ENCODE measurements around the gene OR9K2.
"Not testable (repeated sequence)": the region's sequence is repeated elsewhere in the genome, so short reads cannot be mapped to it uniquely, and the experiment has no call there.

Gene OR9K2

DNA sequence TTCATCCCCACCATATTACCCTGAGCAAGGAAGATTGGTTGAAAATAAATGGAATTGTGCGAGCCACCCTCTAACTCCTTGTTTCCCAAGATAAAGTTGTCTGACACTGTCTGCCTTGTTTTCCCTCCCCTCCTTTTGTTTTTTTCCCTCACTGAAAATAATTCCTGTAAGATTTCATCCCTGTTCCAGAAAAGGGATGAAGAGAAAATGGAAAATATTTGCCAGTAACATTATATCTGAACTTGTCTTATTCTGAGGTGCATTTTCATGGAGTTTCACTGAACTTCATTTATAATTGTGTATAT is 17.3 kb downstream of the OR9K2 start:
- no peak for DNase-seq (ENCODE audit: low read depth)
- TF ChIP-seq, protein P1, sequence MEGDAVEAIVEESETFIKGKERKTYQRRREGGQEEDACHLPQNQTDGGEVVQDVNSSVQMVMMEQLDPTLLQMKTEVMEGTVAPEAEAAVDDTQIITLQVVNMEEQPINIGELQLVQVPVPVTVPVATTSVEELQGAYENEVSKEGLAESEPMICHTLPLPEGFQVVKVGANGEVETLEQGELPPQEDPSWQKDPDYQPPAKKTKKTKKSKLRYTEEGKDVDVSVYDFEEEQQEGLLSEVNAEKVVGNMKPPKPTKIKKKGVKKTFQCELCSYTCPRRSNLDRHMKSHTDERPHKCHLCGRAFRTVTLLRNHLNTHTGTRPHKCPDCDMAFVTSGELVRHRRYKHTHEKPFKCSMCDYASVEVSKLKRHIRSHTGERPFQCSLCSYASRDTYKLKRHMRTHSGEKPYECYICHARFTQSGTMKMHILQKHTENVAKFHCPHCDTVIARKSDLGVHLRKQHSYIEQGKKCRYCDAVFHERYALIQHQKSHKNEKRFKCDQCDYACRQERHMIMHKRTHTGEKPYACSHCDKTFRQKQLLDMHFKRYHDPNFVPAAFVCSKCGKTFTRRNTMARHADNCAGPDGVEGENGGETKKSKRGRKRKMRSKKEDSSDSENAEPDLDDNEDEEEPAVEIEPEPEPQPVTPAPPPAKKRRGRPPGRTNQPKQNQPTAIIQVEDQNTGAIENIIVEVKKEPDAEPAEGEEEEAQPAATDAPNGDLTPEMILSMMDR (IDR thresholded peaks at IDR 0.05; ENCODE audit: control insufficient read depth, insufficient read depth, low read depth, low read length, missing control alignments), result no peak
- no peak overlapping the region for H3K4me3 ChIP-seq (ENCODE audit: control insufficient read depth, low read depth, low read length)

DNA sequence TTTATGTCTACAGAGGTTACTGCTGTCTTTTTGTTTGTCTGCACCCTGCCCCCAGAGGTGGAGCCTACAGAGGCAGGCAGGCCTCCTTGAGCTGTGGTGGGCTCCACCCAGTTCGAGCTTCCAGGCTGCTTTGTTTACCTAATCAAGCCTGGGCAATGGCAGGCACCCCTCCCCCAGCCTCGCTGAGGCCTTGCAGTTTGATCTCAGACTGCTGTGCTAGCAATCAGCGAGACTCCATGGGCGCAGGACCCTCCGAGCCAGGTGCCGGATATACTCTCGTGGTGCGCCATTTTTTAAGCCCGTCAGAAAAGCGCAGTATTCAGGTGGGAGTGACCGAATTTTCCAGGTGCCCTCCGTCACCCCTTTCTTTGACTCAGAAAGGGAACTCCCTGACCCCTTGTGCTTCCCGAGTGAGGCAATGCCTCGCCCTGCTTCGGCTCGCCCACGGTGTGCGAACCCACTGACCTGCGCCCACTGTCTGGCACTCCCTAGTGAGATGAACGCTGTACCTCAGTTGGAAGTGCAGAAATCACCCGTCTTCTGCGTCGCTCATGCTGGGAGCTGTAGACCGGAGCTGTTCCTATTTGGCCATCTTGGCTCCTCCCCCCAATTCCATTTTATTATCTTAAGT is 40.9 kb downstream of the OR9K2 start:
- not testable (repeated sequence) for DNase-seq (ENCODE audit: low read depth); H3K4me3 ChIP-seq (ENCODE audit: control insufficient read depth, low read depth, low read length)

DNA sequence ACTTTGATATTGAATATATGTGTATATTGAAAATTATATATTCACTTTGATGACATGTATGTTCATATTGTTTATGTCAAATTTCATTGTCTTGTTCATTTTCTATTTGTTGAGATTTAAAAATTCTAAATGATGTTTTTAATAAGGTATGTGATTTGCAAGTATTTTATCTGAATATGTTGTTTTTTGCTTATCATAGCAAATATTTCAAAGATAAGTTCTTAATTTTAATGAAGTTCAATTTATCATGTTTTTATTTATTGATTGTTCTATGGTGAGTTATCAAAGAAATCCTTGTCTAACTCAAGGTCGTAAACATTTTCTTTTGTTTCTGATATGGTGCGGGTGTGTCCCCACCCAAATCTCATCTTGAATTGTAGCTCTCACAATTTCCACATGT is 45.2 kb downstream of the OR9K2 start:
- no peak overlapping the region for H3K4me3 ChIP-seq (ENCODE audit: control insufficient read depth, low read depth, low read length)
- DNase-seq (ENCODE audit: low read depth), result no peak
- TF ChIP-seq, protein P1 (IDR thresholded peaks at IDR 0.05; ENCODE audit: control insufficient read depth, insufficient read depth, low read depth, low read length, missing control alignments), result no peak

DNA sequence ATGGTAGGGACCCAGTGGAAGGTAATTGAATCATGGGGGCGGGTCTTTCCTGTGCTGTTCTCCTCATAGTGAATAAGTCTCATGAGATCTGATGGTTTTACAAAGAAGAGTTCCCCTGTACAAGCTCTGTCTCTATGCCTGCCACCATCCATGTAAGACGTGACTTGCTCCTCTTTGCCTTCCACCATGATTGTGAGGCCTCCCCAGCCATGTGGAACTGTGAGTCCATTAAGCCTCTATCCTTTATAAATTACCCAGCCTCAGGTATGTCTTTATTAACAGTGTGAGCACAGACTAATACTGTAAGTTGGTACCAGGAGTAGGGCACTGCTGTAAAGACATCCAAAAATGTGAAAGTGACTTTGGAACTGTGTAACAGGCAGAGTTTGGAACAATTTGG is 45.6 kb downstream of the OR9K2 start:
- not testable (repeated sequence) for DNase-seq (ENCODE audit: low read depth); H3K4me3 ChIP-seq (ENCODE audit: control insufficient read depth, low read depth, low read length)

DNA sequence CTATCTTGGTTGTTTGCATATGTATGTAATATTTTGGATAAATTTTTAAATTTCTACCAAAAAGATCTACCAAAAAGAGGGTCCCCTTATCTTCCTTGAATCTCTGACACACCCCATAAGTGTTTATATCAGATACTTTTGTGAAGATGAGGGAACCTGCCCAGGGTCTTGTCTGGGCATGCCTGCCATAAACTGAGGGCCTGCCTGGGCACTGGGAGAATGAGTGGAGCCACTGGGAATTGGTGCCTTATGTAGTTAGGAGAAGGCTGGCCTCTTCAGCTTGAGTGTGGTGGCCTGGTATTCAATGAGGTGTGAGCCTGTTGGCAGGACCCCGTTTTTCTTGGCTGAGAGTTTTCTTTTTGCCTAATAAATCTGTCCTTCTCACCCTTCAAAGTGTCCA is 46.5 kb downstream of the OR9K2 start:
- TF ChIP-seq, protein P1 (IDR thresholded peaks at IDR 0.05; ENCODE audit: control insufficient read depth, insufficient read depth, low read depth, low read length, missing control alignments), result no peak
- no peak for DNase-seq (ENCODE audit: low read depth)
- no peak overlapping the region for H3K4me3 ChIP-seq (ENCODE audit: control insufficient read depth, low read depth, low read length)

DNA sequence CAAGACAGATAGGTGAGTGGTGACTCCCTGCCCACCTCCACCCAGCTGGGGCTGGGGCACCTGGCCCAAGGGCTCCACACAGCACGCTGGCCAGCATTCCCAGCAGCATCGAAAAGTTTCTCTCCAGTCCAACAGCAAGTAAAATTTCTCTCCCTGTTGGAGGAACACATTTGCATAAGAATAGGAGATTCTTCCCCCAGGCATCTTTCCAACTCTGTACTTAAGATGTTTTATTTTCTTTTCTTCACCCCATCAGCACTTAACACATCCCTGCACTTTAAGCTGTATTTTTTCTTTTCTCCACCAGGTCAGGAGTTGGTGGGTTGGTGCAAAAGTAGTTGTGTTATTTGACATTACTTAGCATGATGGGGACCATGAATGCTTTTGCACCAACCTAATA is 47.2 kb downstream of the OR9K2 start:
- TF ChIP-seq, protein P1 (IDR thresholded peaks at IDR 0.05; ENCODE audit: control insufficient read depth, insufficient read depth, low read depth, low read length, missing control alignments), result no peak

More for the DNA sequence above, 47.2 kb downstream of the OR9K2 start:
- H3K4me3 ChIP-seq (ENCODE audit: control insufficient read depth, low read depth, low read length), result no peak overlapping the region
- no peak for DNase-seq (ENCODE audit: low read depth)

Measured in AG09309 (cell line).